Measurements from ENCODE around the gene RNF150. TPM values are rescaled to one million over a fixed set of nuclear protein-coding genes. Genes with fewer than 3 reads are reported as not detected.

Gene RNF150
- total RNA-seq, 1 donor from 2014 or later, result 31.2 TPM

GRCh38 chr4:141120036-141120593 is 13.2 kb downstream of the RNF150 start:
- Histone ChIP-seq H3K4me3 (no peak overlapping the region), H3K27me3 (no peaks in the 10 kb centered on the region), H3K27ac (no peak overlapping the region), H3K36me3 (no peaks in the 10 kb centered on the region), H3K4me1 (no peaks in the 10 kb centered on the region), H3K9me3 (peaks cover 0 to 5% of the 10 kb centered on the region in 2 donors)
- DNase-seq (ENCODE audit: low spot score in 2 of 2), result no peak
- no peak for TF ChIP-seq CTCF (IDR thresholded peaks at IDR 0.05)
- intact Hi-C loops (cut with DNase I), result no loop called here

- no peaks in the 10 kb centered on the region for H3K36me3 ChIP-seq
- no peaks in the 10 kb centered on the region for H3K4me1 ChIP-seq
- no peak overlapping the region for H3K4me3 ChIP-seq
- H3K27me3 ChIP-seq, result no peaks in the 10 kb centered on the region
- intact Hi-C loops (cut with DNase I), result no loop called here
- H3K27ac ChIP-seq, result no peak overlapping the region
- DNase-seq (ENCODE audit: low spot score in 2 of 2), result no peak
- TF ChIP-seq CTCF (IDR thresholded peaks at IDR 0.05), result no peak
- H3K9me3 ChIP-seq, result peaks cover 0 to 5% of the 10 kb centered on the region in 2 donors
Measured at GRCh38 chr4:141119071-141119470, 14.2 kb downstream of the RNF150 start.

- no peak overlapping the region for H3K4me3 ChIP-seq
- no peak for TF ChIP-seq CTCF (IDR thresholded peaks at IDR 0.05)
- no peak overlapping the region for H3K27ac ChIP-seq
- no peak for DNase-seq (ENCODE audit: low spot score in 2 of 2)
- no peaks in the 10 kb centered on the region for H3K36me3 ChIP-seq
- H3K27me3 ChIP-seq, result no peaks in the 10 kb centered on the region
- intact Hi-C loops (cut with DNase I), result no loop called here
- H3K4me1 ChIP-seq, result no peaks in the 10 kb centered on the region
- H3K9me3 ChIP-seq, result peaks cover 0 to 11% of the 10 kb centered on the region in 2 donors
Measured at GRCh38 chr4:141118381-141118780, 14.9 kb downstream of the RNF150 start.

- peaks cover 0 to 11% of the 10 kb centered on the region in 2 donors for H3K9me3 ChIP-seq
- no peak overlapping the region for H3K4me3 ChIP-seq
- H3K36me3 ChIP-seq, result no peaks in the 10 kb centered on the region
- no peak for TF ChIP-seq CTCF (IDR thresholded peaks at IDR 0.05)
- H3K4me1 ChIP-seq, result no peaks in the 10 kb centered on the region
- intact Hi-C loops (cut with DNase I), result no loop called here
- H3K27ac ChIP-seq, result no peak overlapping the region
- no peaks in the 10 kb centered on the region for H3K27me3 ChIP-seq
- DNase-seq (ENCODE audit: low spot score in 2 of 2), result no peak
Measured at GRCh38 chr4:141117935-141118334, 15.3 kb downstream of the RNF150 start.

- peaks cover 0 to 6% of the 10 kb centered on the region in 2 donors for H3K9me3 ChIP-seq
- intact Hi-C loops (cut with DNase I), result no loop called here
- no peak for TF ChIP-seq CTCF (IDR thresholded peaks at IDR 0.05)
- H3K27me3 ChIP-seq, result no peaks in the 10 kb centered on the region
- no peak overlapping the region for H3K27ac ChIP-seq
- DNase-seq (ENCODE audit: low spot score in 2 of 2), result no peak
- H3K4me1 ChIP-seq, result no peaks in the 10 kb centered on the region
- no peaks in the 10 kb centered on the region for H3K36me3 ChIP-seq
- no peak overlapping the region for H3K4me3 ChIP-seq
Measured at GRCh38 chr4:141109983-141110382, 23.3 kb downstream of the RNF150 start.

- H3K9me3 ChIP-seq, result no peaks in the 10 kb centered on the region
- H3K36me3 ChIP-seq, result no peaks in the 10 kb centered on the region
- DNase-seq (ENCODE audit: low spot score in 2 of 2), result no peak
- no peak for TF ChIP-seq CTCF (IDR thresholded peaks at IDR 0.05)
- no peak overlapping the region for H3K27ac ChIP-seq
- no peaks in the 10 kb centered on the region for H3K4me1 ChIP-seq
- H3K27me3 ChIP-seq, result no peaks in the 10 kb centered on the region
- intact Hi-C loops (cut with DNase I), result no loop called here
- H3K4me3 ChIP-seq, result no peak overlapping the region
Measured at GRCh38 chr4:141107927-141108326, 25.3 kb downstream of the RNF150 start.

All from ascending aorta (tissue), 2 donors.